ENCODE measurements around the gene ESAM.
"Not testable (repeated sequence)": the region's sequence is repeated elsewhere in the genome, so short reads cannot be mapped to it uniquely, and the experiment has no call there.

Gene ESAM

DNA sequence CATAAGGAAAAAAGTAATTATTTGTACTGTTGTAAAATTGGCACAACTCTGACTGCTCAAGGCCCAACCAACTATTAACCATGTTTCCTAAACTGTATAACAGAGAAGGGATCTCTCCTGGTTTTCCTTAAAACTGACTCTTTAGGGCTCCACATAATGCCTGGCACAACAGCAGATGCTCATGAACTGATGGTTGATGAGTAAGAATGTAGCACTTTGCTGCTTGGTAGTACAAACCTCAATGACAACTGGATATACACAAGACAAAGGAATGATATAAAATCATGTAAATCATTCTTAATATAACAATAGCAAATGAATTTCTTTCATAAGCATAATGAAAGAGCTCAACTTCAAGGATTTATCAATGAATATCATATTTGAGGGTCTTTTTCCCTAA is 26.4 kb upstream of the ESAM start:
- Mint-ChIP-seq H3K36me3 (peaks cover 3% of the 10 kb centered on the region), H3K4me3 (no peak overlapping the region), H3K27me3 (no peaks in the 10 kb centered on the region), H3K9me3 (ENCODE audit: low read depth) (no peaks in the 10 kb centered on the region), H3K4me1 (ENCODE audit: low read depth) (peaks cover 40% of the 10 kb centered on the region), H3K27ac (no peak overlapping the region)

DNA sequence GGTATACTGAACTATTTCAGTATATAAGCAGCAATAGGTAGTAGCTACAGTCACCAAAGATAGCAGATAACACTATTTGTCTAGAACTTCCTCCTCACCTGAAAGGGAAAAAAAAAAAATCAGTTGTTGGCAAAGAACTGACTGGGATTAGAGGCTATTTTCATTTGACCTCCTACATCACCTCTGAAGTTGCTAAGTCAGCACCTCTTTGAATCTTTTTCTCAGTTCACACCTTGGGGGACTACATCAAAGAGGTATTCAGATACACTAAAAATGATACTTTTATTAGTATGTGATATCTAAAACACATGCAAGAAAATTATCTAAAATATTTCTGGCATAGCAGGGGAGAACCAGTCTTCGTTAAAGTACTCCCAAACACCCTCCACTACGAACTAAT is 22.0 kb upstream of the ESAM start:
- Mint-ChIP-seq H3K36me3 (no peaks in the 10 kb centered on the region), H3K9me3 (ENCODE audit: low read depth) (no peaks in the 10 kb centered on the region), H3K27ac (no peak overlapping the region), H3K4me1 (ENCODE audit: low read depth) (peaks cover 15% of the 10 kb centered on the region), H3K4me3 (no peak overlapping the region), H3K27me3 (no peaks in the 10 kb centered on the region)

DNA sequence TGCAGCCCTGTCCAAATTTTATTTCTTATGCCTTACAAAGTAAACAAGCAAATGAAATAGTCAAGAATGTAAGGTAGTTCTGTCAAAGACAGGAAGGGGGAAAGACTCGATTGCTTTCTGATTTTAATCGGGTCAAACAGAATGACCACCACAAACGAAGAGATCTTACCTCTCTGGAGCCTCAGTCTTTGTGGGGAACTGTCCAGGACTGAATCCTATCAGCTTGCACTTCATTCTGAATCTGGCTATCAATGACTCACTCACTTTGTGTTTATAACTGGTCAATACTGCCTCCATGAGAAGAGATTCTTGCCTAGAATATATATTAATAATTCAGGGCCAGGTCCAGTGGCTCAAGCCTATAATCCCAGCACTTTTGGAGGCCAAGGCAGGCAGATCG is 20.9 kb upstream of the ESAM start:
- H3K4me3 Mint-ChIP-seq = no peak overlapping the region
- no peak overlapping the region for H3K27ac Mint-ChIP-seq

DNA sequence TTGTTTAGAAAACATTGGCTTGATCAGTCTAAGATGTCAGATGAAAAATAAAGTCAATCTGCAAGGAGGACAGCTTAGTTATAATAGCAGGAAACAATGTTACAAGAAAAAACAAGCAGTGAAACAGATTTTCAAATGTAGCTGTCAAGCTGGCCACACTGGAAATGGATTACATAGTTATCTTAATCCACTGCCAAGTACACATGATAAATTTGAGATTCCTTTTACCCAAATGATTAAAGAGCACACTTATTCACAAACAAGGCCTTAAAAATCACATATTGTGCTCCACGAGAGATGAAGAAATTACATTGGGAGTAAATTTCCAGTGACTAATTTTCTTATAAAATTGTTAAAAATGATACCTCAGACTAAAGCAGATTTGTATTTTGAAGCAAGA is 17.5 kb upstream of the ESAM start:
- H3K27me3 Mint-ChIP-seq = no peaks in the 10 kb centered on the region
- peaks cover 12% of the 10 kb centered on the region for H3K36me3 Mint-ChIP-seq
- H3K4me3 Mint-ChIP-seq = no peak overlapping the region
- no peak overlapping the region for H3K27ac Mint-ChIP-seq
- peaks cover 34% of the 10 kb centered on the region for H3K4me1 Mint-ChIP-seq (ENCODE audit: low read depth)
- no peaks in the 10 kb centered on the region for H3K9me3 Mint-ChIP-seq (ENCODE audit: low read depth)

More for the DNA sequence above, 20.9 kb upstream of the ESAM start:
- H3K9me3 Mint-ChIP-seq (ENCODE audit: low read depth) = no peaks in the 10 kb centered on the region
- no peaks in the 10 kb centered on the region for H3K27me3 Mint-ChIP-seq
- peaks cover 21% of the 10 kb centered on the region for H3K4me1 Mint-ChIP-seq (ENCODE audit: low read depth)
- no peaks in the 10 kb centered on the region for H3K36me3 Mint-ChIP-seq

DNA sequence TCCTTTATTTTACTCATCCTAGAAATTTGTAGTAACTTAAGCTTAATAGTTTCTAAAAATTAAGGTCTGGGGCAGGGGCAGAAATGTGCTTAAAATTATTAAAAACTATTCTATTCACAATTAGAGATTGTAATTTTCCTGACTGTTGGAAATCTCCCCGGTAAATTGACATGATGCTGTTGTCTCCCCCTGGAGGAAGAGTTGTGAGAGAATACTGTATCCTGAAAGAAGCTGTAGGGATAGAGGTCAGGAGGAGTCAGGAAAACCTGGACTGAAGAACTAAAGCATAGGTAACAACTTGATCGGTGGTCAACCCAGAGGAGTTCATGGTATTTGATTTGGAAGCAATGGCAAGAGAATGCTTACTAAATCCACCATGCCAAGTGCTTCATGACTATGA is 16.2 kb upstream of the ESAM start:
- H3K4me3 Mint-ChIP-seq = no peak overlapping the region
- no peak overlapping the region for H3K27ac Mint-ChIP-seq
- H3K27me3 Mint-ChIP-seq = no peaks in the 10 kb centered on the region
- H3K36me3 Mint-ChIP-seq = peaks cover 12% of the 10 kb centered on the region
- H3K4me1 Mint-ChIP-seq (ENCODE audit: low read depth) = peaks cover 27% of the 10 kb centered on the region
- H3K9me3 Mint-ChIP-seq (ENCODE audit: low read depth) = no peaks in the 10 kb centered on the region

DNA sequence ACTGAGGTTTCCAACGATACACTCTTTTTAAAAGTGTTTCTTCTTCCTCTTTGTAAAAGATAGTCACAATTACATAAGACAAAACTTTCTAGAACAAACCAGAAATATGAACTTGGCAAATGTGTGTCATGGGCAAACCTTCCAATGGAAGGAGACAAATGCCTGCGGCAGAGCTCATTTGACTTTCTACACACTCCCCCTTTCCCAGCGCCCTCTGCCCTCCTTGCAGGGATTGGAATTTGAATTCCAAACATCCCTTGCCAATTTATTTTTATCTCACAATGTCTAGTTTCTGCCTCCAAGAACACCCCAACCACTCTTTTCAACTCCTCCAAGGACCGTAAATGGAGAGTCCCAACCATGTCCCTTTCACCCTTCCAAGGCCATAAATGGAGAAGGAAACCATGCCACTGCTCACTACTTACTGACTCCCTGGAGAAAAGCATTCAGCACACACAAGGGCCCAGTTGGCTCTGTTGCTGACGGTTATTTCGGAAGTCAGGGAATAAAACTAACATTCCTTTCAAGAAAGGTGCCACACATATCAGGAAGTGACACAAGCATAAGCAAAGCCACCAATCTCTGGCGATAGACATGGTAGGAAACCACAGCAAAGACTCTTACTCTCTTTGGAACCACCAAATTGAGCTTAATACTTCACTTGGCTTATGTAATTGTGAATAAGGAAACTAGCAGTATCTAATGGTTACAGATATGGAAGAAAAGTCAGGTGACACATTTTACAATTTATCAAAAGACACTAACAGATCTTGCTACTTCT is 15.0 kb upstream of the ESAM start:
- Mint-ChIP-seq H3K4me3 (no peak overlapping the region), H3K36me3 (peaks cover 16% of the 10 kb centered on the region), H3K27ac (peak overlapping the region; percentile 5), H3K27me3 (no peaks in the 10 kb centered on the region), H3K9me3 (ENCODE audit: low read depth) (no peaks in the 10 kb centered on the region), H3K4me1 (ENCODE audit: low read depth) (peaks cover 27% of the 10 kb centered on the region)

DNA sequence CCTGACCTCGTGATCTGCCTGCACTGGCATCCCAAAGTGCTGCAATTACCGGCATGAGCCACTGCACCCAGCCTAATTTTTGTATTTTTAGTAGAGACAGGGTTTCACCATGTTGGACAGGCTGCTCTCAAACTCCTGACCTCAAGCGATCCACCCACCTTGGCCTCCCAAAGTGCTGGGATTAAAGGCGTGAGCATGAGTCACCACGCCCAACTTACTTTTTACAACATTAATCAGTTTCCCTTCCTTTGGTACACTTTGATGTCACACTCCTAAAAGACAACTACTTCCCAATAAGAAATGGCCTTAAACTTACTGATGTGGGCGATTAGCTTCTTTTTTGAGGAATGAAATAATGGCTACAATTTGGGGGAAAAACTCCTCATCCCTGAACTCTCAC is 8.9 kb upstream of the ESAM start:
- H3K27ac Mint-ChIP-seq; H3K27me3 Mint-ChIP-seq; H3K9me3 Mint-ChIP-seq (ENCODE audit: low read depth); H3K4me3 Mint-ChIP-seq; H3K4me1 Mint-ChIP-seq (ENCODE audit: low read depth): not testable (repeated sequence)
- peaks cover 15% of the 10 kb centered on the region for H3K36me3 Mint-ChIP-seq

DNA sequence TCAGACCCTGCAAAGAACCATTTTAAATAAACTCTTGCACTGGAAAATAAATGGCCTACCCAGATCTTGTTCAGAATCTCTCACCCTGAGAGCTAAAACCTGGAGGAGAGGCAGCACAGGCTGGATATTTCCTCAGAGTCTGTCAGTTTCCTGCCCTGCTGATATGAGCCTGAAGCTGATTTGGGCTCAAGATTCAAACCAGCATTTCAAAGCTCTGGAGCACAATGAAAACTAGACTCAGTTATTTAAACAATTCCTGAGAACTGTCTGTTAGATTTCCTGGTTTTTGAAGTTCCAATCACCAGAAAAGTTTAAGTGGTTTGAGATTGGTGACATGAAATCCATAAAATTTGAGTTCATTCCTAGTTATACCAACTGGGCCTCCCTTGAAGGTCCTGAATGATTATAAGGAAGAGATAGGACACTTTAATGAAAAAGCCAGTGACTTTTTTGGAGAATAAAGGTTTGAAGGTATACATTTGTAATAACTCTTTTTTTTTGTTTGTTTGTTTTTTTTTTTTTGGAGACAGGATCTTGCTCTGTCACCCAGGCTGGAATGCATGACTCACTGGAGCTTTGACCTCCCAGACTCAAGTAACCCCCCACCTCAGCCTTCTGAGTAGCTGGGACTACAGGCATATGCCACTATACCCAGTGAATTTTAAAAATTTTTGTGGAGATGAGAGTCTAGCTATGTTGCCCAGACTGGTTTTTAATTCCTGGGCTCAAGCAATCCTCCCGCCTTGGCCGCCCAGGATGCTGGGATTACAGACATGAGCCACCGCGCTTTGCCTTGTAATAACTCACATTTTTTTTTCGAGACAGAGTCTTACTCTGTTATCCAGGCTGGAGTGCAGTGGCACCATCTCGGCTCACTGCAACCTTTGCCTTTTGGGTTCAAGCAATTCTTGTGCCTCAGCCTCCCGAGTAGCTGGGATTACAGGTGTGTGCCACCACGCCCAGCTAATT is 8.0 kb upstream of the ESAM start:
- no peaks in the 10 kb centered on the region for H3K9me3 Mint-ChIP-seq (ENCODE audit: low read depth)
- H3K4me1 Mint-ChIP-seq (ENCODE audit: low read depth) = no peaks in the 10 kb centered on the region
- H3K27me3 Mint-ChIP-seq = no peaks in the 10 kb centered on the region
- no peak overlapping the region for H3K4me3 Mint-ChIP-seq
- H3K36me3 Mint-ChIP-seq = peaks cover 13% of the 10 kb centered on the region
- H3K27ac Mint-ChIP-seq = no peak overlapping the region

DNA sequence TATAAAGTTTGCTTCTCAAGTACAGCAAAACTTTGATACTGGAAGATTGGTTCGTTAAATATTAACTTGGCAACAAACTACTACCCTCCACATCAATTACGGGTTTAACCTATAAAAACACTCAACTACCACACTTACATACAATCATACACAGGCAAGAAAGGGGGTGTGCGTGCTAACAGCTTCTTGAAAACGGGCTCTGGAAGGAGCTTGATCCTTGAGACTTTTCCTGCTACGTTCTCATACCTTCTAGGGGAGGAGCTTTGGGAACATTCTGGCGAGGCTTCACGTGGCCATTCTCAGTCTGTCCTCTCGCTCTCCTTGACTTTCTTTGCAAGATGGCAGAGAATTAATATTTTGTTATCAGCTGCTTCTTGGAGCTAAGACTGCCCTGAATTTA is 6.8 kb upstream of the ESAM start:
- Mint-ChIP-seq H3K4me1 (ENCODE audit: low read depth) (no peaks in the 10 kb centered on the region), H3K4me3 (no peak overlapping the region), H3K36me3 (peaks cover 10% of the 10 kb centered on the region), H3K9me3 (ENCODE audit: low read depth) (no peaks in the 10 kb centered on the region), H3K27me3 (no peaks in the 10 kb centered on the region), H3K27ac (no peak overlapping the region)

DNA sequence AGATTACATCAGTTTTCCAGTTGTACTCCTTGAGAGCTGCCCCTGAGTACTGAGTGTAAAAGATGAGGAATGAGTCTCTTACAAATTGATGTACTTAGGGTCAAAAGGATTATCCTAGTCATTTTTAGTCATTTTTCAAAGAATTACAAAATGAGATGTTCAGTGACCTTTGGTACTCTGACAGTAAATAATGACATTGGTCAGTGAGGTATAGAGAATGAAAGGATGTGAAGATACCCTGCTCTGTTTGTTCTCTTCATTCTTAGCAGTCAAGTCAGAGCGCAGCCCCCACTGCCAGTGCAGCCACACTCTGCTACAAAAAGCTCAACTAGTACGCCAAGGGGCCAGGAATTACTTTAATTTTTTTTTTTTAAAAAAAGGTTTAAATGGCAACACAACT is 4.1 kb upstream of the ESAM start:
- no peak overlapping the region for H3K4me3 Mint-ChIP-seq
- H3K27me3 Mint-ChIP-seq = peaks cover 1% of the 10 kb centered on the region
- H3K27ac Mint-ChIP-seq = no peak overlapping the region
- H3K9me3 Mint-ChIP-seq (ENCODE audit: low read depth) = no peaks in the 10 kb centered on the region
- peaks cover 7% of the 10 kb centered on the region for H3K4me1 Mint-ChIP-seq (ENCODE audit: low read depth)
- peaks cover under 1% of the 10 kb centered on the region for H3K36me3 Mint-ChIP-seq

DNA sequence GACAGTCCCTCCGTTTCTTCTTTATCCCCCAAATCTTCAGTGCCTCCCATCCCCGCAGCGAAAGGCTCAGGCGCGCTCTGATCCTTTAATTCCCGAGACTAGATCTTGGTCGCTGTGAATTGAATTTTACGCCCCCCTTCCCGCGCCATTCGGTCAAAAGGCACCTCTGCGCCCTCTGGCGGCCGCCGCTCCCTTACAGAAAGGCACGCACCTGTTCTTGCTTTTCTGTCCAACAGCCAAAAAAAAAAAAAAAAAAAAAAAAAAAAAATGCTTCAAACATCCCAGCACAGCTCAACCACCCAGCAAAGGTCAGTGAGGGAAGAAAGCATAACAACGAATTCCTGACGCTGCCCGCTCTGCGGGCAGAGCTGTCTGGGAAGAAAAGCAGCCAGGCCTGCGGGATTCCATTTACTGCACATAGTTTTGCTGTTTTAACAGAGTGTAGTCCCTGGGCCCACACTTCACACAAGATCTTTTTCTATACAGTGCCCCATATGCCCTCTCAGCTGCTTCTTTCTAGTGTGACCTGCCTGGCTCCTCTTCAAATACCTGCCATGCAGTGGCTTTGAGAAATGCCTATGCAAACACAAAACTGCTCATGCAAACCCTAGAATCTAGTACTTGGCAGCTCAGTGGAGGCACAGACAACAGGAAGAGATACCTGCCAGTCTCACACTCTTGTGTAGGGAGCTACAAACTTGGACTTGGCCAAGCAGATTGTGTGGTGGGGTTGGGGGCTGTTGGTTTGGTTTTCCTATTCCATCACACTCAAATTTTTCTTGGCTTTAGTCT is 1.3 kb upstream of the ESAM start:
- Mint-ChIP-seq H3K27me3 (peaks cover 4% of the 10 kb centered on the region), H3K4me1 (ENCODE audit: low read depth) (peaks cover 19% of the 10 kb centered on the region), H3K4me3 (peak overlapping the region; percentile 97), H3K36me3 (no peaks in the 10 kb centered on the region), H3K9me3 (ENCODE audit: low read depth) (no peaks in the 10 kb centered on the region), H3K27ac (peak overlapping the region; percentile 82)

DNA sequence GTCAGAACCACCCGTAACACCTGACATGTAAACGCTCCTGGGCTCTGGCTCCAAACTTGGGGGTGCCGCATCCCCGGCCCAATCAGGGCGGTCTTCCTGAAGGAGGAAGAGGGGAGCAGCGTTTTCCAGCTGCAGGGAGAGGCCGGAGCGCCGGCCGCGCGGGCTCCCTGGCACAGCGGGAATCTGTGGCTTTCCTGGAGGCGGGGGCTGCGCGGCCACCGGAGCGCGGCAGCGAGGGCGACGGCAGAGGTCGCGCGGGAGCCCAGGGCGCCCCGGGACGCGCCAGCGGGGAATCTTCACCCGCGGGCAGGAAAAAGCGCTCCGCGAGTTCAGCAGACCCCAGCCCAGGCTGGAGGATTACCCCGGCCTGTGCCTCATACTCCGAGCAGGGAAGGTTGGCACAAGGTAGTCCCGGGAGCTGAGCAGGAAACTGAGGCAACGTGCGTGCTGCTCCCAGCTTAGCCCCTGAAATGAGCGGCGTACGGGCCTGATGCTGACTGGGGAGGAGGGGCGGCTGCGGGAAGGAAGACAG is 600 bp upstream of the ESAM start:
- Mint-ChIP-seq H3K4me1 (ENCODE audit: low read depth) (peaks cover 21% of the 10 kb centered on the region), H3K4me3 (peak overlapping the region; percentile 97), H3K27me3 (peaks cover 7% of the 10 kb centered on the region), H3K27ac (no peak overlapping the region), H3K36me3 (no peaks in the 10 kb centered on the region), H3K9me3 (ENCODE audit: low read depth) (no peaks in the 10 kb centered on the region)

DNA sequence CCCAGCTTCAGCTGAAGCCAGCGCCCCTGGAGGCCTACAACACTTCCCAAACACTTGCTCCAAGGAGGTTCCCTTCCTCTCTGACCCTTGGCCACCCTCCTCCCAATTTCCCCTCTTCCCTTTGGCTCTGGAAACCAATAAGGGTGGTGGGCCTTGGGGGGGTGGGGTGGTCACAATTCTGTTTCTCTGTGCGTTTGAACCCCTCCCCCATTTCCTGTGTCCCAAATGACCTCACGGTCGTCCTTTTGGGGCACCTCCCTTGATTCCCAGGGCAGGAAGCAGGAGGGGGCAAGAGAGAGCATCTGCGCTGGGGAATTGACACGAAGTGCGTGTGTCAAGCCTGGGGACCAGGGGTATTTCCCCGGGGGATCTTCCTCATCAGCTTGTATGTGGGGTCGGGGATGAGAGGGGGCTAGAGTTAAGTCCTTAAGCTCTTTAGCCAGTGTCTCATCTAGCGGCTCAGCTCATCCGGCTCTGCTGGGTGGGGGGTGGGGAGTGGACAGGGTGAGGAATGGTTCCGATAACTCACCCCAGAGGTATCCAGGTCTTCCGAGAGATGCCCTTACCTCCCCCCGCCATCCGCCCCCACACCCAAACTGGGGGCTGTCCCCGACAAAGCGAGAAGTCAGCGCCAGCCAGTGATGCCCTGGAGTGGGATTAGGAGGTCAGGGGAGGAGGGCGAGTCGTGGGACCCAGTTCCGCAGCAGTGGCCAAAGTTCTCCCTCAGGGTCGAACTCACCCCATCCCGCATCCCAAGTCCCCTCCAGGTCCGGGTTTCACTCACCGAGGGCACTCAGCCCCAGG is 587 bp downstream of the ESAM start:
- H3K27ac Mint-ChIP-seq = no peak overlapping the region
- peaks cover 10% of the 10 kb centered on the region for H3K27me3 Mint-ChIP-seq
- H3K36me3 Mint-ChIP-seq = no peaks in the 10 kb centered on the region
- peak overlapping the region; percentile 70 for H3K4me3 Mint-ChIP-seq
- H3K4me1 Mint-ChIP-seq (ENCODE audit: low read depth) = peaks cover 21% of the 10 kb centered on the region
- H3K9me3 Mint-ChIP-seq (ENCODE audit: low read depth) = no peaks in the 10 kb centered on the region

DNA sequence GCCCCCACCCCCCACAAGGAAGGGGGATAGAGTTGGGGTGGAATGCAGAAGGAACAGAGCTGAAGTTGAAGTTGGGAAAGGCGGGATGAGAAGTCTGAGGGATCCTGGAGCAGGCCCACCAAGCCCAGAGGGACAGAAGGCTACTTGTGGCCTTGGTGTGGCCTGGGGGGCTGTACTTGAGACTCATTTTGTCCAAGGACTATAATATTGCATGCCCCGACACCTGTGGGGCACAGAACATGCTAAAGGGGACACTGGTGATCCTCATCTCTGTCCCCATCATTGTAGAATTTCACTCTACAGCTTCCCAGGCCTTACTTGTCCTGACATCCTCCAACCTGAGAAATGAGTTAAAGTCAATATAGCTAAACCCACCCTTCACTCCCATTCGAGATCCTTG is 1.3 kb downstream of the ESAM start:
- Mint-ChIP-seq H3K4me1 (ENCODE audit: low read depth) (peaks cover 21% of the 10 kb centered on the region), H3K27me3 (peaks cover 14% of the 10 kb centered on the region), H3K4me3 (peak overlapping the region; percentile 57), H3K36me3 (no peaks in the 10 kb centered on the region), H3K27ac (no peak overlapping the region), H3K9me3 (ENCODE audit: low read depth) (no peaks in the 10 kb centered on the region)
